Type B pancreatic cell (in vitro differentiated cells): ENCODE data around the gene FAM20C. TPM values are rescaled to one million over a fixed set of nuclear protein-coding genes. Genes with fewer than 3 reads are reported as not detected.

Source experiments
- DNase-seq: peaks from one replicate; pipeline ENCODE4 v3.0.0; 2021; ENCODE audit warnings: mixed read lengths; ENCODE audit not compliant: unreplicated experiment; ENCODE audit errors: extremely low spot score
- H3K27ac Mint-ChIP-seq: 2 replicates; pipeline ENCODE4 v1.8.0; 2021; ENCODE audit warnings: mild to moderate bottlenecking, mixed read lengths
- H3K27me3 Mint-ChIP-seq: 2 replicates; pipeline ENCODE4 v1.8.0; 2021; ENCODE audit warnings: mixed read lengths
- H3K36me3 Mint-ChIP-seq: 2 replicates; pipeline ENCODE4 v1.8.0; 2021; ENCODE audit warnings: mixed read lengths
- H3K4me1 Mint-ChIP-seq: one replicate; pipeline ENCODE4 v1.8.0; 2021; ENCODE audit warnings: mixed read lengths; ENCODE audit not compliant: unreplicated experiment
- H3K4me3 Mint-ChIP-seq: 2 replicates; pipeline ENCODE4 v1.8.0; 2021; ENCODE audit warnings: mild to moderate bottlenecking, mixed read lengths
- H3K9me3 Mint-ChIP-seq: 2 replicates; pipeline ENCODE4 v1.8.0; 2021; ENCODE audit warnings: mixed read lengths
- CTCF ChIP-seq: fragments of 200-600 bp; sonication (generic); conservative IDR thresholded peaks from 2 replicates; pipeline ENCODE4 v1.5.0; 2021; ENCODE audit warnings: antibody characterized with exemption, mild to moderate bottlenecking
- total RNA-seq: library from RNA; stranded (reverse); gene quantifications from 2 replicates; pipeline ENCODE4 v1.2.1, GENCODE V29; 2021; ENCODE audit warnings: low replicate concordance

Gene FAM20C
- total RNA-seq, 1 donor from 2014 or later = 18.1 TPM

GRCh38 chr7:252981-253380 lies 60.6 kb downstream of the FAM20C start:
- no peak for DNase-seq
- Mint-ChIP-seq H3K36me3 (no peaks in the 10 kb centered on the region), H3K4me3 (no peak overlapping the region), H3K9me3 (no peaks in the 10 kb centered on the region), H3K27me3 (no peaks in the 10 kb centered on the region), H3K27ac (no peak overlapping the region), H3K4me1 (no peaks in the 10 kb centered on the region)
- no peak for TF ChIP-seq CTCF

GRCh38 chr7:253581-254336 lies 61.4 kb downstream of the FAM20C start:
- Mint-ChIP-seq H3K4me3 (no peak overlapping the region), H3K36me3 (no peaks in the 10 kb centered on the region), H3K27me3 (no peaks in the 10 kb centered on the region), H3K27ac (no peak overlapping the region), H3K9me3 (no peaks in the 10 kb centered on the region), H3K4me1 (no peaks in the 10 kb centered on the region)
- TF ChIP-seq CTCF = no peak
- no peak for DNase-seq

GRCh38 chr7:254337-255037 lies 62.1 kb downstream of the FAM20C start:
- no peak for TF ChIP-seq CTCF
- no peak overlapping the region for H3K4me3 Mint-ChIP-seq
- DNase-seq = no peak
- no peaks in the 10 kb centered on the region for H3K4me1 Mint-ChIP-seq
- no peaks in the 10 kb centered on the region for H3K27me3 Mint-ChIP-seq
- no peak overlapping the region for H3K27ac Mint-ChIP-seq
- H3K36me3 Mint-ChIP-seq = peaks cover 4% of the 10 kb centered on the region
- no peaks in the 10 kb centered on the region for H3K9me3 Mint-ChIP-seq

- no peaks in the 10 kb centered on the region for H3K9me3 Mint-ChIP-seq
- no peak for DNase-seq
- H3K36me3 Mint-ChIP-seq = peaks cover 5% of the 10 kb centered on the region
- no peaks in the 10 kb centered on the region for H3K4me1 Mint-ChIP-seq
- no peaks in the 10 kb centered on the region for H3K27me3 Mint-ChIP-seq
- TF ChIP-seq CTCF = no peak
- H3K4me3 Mint-ChIP-seq = no peak overlapping the region
- no peak overlapping the region for H3K27ac Mint-ChIP-seq
Observed at GRCh38 chr7:255038-255435, 62.7 kb downstream of the FAM20C start.

DNA sequence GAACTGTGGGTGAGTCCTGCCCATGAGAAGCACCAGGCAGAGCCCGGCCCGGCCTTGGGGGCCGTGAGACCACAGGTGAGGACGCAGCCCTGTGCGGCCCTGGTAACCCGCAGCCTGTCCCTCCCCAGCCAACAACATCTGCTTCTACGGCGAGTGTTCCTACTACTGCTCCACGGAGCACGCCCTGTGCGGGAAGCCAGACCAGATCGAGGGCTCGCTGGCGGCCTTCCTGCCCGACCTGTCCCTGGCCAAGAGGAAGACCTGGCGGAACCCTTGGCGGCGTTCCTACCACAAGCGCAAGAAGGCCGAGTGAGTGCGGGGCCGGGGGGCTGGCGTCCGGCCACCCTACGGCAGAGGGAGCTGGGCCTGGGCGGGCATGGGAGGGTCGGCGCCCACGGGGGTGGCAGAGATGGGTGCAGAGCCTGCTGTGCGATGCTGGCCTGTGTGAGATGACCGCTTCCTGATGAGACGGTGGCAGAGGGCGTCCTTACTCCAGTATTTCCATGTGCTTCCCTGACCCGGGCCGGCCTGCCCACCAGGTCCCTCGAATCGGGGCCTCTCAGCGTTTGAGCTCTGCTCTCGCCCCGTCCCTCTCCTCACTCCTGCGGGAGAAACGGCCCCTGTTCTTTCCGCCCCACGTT lies 63.5 kb downstream of the FAM20C start:
- DNase-seq = no peak
- H3K27ac Mint-ChIP-seq = no peak overlapping the region
- no peaks in the 10 kb centered on the region for H3K27me3 Mint-ChIP-seq
- no peak overlapping the region for H3K4me3 Mint-ChIP-seq
- no peaks in the 10 kb centered on the region for H3K9me3 Mint-ChIP-seq
- H3K36me3 Mint-ChIP-seq = peaks cover 5% of the 10 kb centered on the region
- TF ChIP-seq CTCF = no peak
- H3K4me1 Mint-ChIP-seq = no peaks in the 10 kb centered on the region
